WTC11 (cell line): Measurements from ENCODE around the gene STK39. TPM values are rescaled to one million over a fixed set of nuclear protein-coding genes. Genes with fewer than 3 reads are reported as not detected.

Experiments
- ATAC-seq: fragments of 200-7000 bp; cut with Tn5 transposase; 2 replicates; pipeline ENCODE4 v1.10.0; 2021; ENCODE audit warnings: mild to moderate bottlenecking, moderate library complexity
- CTCF ChIA-PET: fragments of 300-600 bp; sonication (Branson Sonifier 250); formaldehyde crosslinking; loops from one replicate; lab custom pipeline; 2021; ENCODE audit warnings: antibody characterized with exemption; lab: Charles Lee
- POLR2A ChIA-PET: fragments of 350-600 bp; sonication (Branson Sonifier 250); formaldehyde crosslinking; loops from one replicate; lab custom pipeline; 2021; ENCODE audit warnings: antibody characterized with exemption; lab: Charles Lee
- DNase-seq: peaks from one replicate; pipeline ENCODE4 v3.0.0; 2021; ENCODE audit warnings: low spot score
- H3K27ac Mint-ChIP-seq: 2 replicates; pipeline ENCODE4 v1.8.0; 2021; ENCODE audit warnings: mixed read lengths
- H3K27me3 Mint-ChIP-seq: 2 replicates; pipeline ENCODE4 v1.8.0; 2021; ENCODE audit warnings: low read depth, mild to moderate bottlenecking, moderate library complexity, mixed read lengths
- H3K36me3 Mint-ChIP-seq: 2 replicates; pipeline ENCODE4 v1.8.0; 2021; ENCODE audit warnings: mixed read lengths
- H3K4me1 Mint-ChIP-seq: 2 replicates; pipeline ENCODE4 v1.8.0; 2022; ENCODE audit warnings: mixed read lengths
- H3K4me3 Mint-ChIP-seq: 2 replicates; pipeline ENCODE4 v1.8.0; 2021; ENCODE audit warnings: mild to moderate bottlenecking, moderate library complexity, mixed read lengths
- H3K9me3 Mint-ChIP-seq: 2 replicates; pipeline ENCODE4 v1.8.0; 2021; ENCODE audit warnings: mixed read lengths
- ATF2 ChIP-seq: sonication (generic); formaldehyde crosslinking; IDR thresholded peaks from 2 replicates; pipeline ENCODE4 v1.8.1; 2022; ENCODE audit warnings: low read depth, missing genetic modification reagents, borderline replicate concordance
- ATF6 ChIP-seq: sonication (generic); formaldehyde crosslinking; IDR thresholded peaks from 2 replicates; pipeline ENCODE4 v1.8.1; 2023; ENCODE audit warnings: mild to moderate bottlenecking, missing genetic modification reagents
- FOXJ3 ChIP-seq: sonication (generic); formaldehyde crosslinking; IDR thresholded peaks from 2 replicates; pipeline ENCODE4 v1.9.0; 2021; ENCODE audit warnings: missing genetic modification reagents, mild to moderate bottlenecking, borderline replicate concordance
- JAZF1 ChIP-seq: fragments of 250-450 bp; sonication (Bioruptor Pico); IDR thresholded peaks from 2 replicates; pipeline ENCODE4 v1.9.0; 2021; ENCODE audit warnings: moderate library complexity, mild to moderate bottlenecking, inconsistent platforms
- MAX ChIP-seq: sonication (generic); formaldehyde crosslinking; IDR thresholded peaks from 2 replicates; pipeline ENCODE4 v1.8.0; 2022; ENCODE audit warnings: mild to moderate bottlenecking, missing genetic modification reagents
- MXD4 ChIP-seq: fragments of 250-450 bp; sonication (Bioruptor Pico); IDR thresholded peaks from 2 replicates; pipeline ENCODE4 v1.8.0; 2021; ENCODE audit warnings: mild to moderate bottlenecking, moderate library complexity, borderline replicate concordance
- NFATC4 ChIP-seq: fragments of 250-450 bp; sonication (Bioruptor Pico); IDR thresholded peaks from 2 replicates; pipeline ENCODE4 v1.9.0; 2021; ENCODE audit warnings: mild to moderate bottlenecking
- NFYB ChIP-seq: sonication (generic); formaldehyde crosslinking; conservative IDR thresholded peaks from 2 replicates; pipeline ENCODE4 v1.8.0; 2022; ENCODE audit warnings: low read depth, missing genetic modification reagents
- PRDM15 ChIP-seq: sonication (generic); formaldehyde crosslinking; IDR thresholded peaks from 2 replicates; pipeline ENCODE4 v1.8.0; 2022; ENCODE audit warnings: missing genetic modification reagents
- STAT6 ChIP-seq: sonication (generic); formaldehyde crosslinking; conservative IDR thresholded peaks from 2 replicates; pipeline ENCODE4 v1.8.1; 2023; ENCODE audit warnings: mild to moderate bottlenecking, low read depth, missing genetic modification reagents, moderate library complexity
- USF1 ChIP-seq: sonication (generic); formaldehyde crosslinking; IDR thresholded peaks from 2 replicates; pipeline ENCODE4 v1.8.0; 2022; ENCODE audit warnings: mild to moderate bottlenecking, missing genetic modification reagents
- ZMAT4 ChIP-seq: fragments of 250-450 bp; sonication (Bioruptor Pico); IDR thresholded peaks from 2 replicates; pipeline ENCODE4 v1.9.0; 2021; ENCODE audit warnings: mild to moderate bottlenecking
- ZNF232 ChIP-seq: sonication (generic); formaldehyde crosslinking; IDR thresholded peaks from 2 replicates; pipeline ENCODE4 v1.8.0; 2022; ENCODE audit warnings: mild to moderate bottlenecking, missing genetic modification reagents
- ZNF396 ChIP-seq: fragments of 250-450 bp; sonication (Bioruptor Pico); IDR thresholded peaks from 2 replicates; pipeline ENCODE4 v1.8.0; 2021; ENCODE audit warnings: mild to moderate bottlenecking, moderate library complexity, borderline replicate concordance
- ZNF425 ChIP-seq: fragments of 250-450 bp; sonication (Bioruptor Pico); conservative IDR thresholded peaks from 2 replicates; pipeline ENCODE4 v1.9.0; 2021; ENCODE audit warnings: mild to moderate bottlenecking
- total RNA-seq: library from RNA; stranded (reverse); gene quantifications from 3 replicates; pipeline ENCODE4 v1.2.3, GENCODE V29; 2021

Gene STK39
- total RNA-seq, 1 experiment from 2014 or later: 20.5 TPM

- TF ChIP-seq STAT6 (CRISPR knock-in tag): no peak
- no peak for TF ChIP-seq NFATC4 (CRISPR knock-in tag)
- TF ChIP-seq PRDM15 (CRISPR knock-in tag): no peak
- no peak for TF ChIP-seq MXD4
- no peak for TF ChIP-seq ATF6 (CRISPR knock-in tag)
- TF ChIP-seq MAX (CRISPR knock-in tag): no peak
- no peak for TF ChIP-seq ZMAT4
- no peak for TF ChIP-seq ZNF425
- no peak for TF ChIP-seq FOXJ3 (CRISPR knock-in tag)
- no peak for TF ChIP-seq JAZF1 (CRISPR knock-in tag)
- no peak for TF ChIP-seq USF1 (CRISPR knock-in tag)
These were observed 140.1 kb downstream of the STK39 start (continued) for GRCh38 chr2:168107322-168107721.

GRCh38 chr2:168105127-168105683 is 142.2 kb downstream of the STK39 start:
- no peaks in the 10 kb centered on the region for H3K4me1 Mint-ChIP-seq
- ATAC-seq: no peak
- H3K27me3 Mint-ChIP-seq: no peaks in the 10 kb centered on the region
- no peak overlapping the region for H3K4me3 Mint-ChIP-seq
- DNase-seq: no peak
- H3K36me3 Mint-ChIP-seq: peaks cover 18% of the 10 kb centered on the region
- peaks cover 17% of the 10 kb centered on the region for H3K9me3 Mint-ChIP-seq
- CTCF ChIA-PET: no interaction called here
- H3K27ac Mint-ChIP-seq: no peak overlapping the region
- POLR2A ChIA-PET: no interaction called here
- TF ChIP-seq ATF2 (CRISPR knock-in tag): no peak
- TF ChIP-seq NFYB: no peak
- no peak for TF ChIP-seq ZNF232 (CRISPR knock-in tag)
- no peak for TF ChIP-seq ZNF396
- TF ChIP-seq ZNF425: no peak
- no peak for TF ChIP-seq MAX (CRISPR knock-in tag)
- no peak for TF ChIP-seq MXD4
